Prostate gland (tissue), 2 donors: ENCODE data around the gene TYMS.

Experiments used
- CTCF ChIP-seq, 4 experiments: fragments of 200-600 bp in 2 of 4; fragments of 450-650 bp in 2 of 4; sonication (generic) in 2 of 4; IDR thresholded peaks; 1 replicate in 3 of 4; 2 replicates in 1 of 4; pipeline ENCODE4 v1.5.1; 2016 to 2019; ENCODE audit warnings: antibody characterized with exemption in 4 of 4, mild to moderate bottlenecking in 2 of 4, moderate library complexity in 2 of 4
- POLR2AphosphoS5 ChIP-seq: sonication (generic); formaldehyde crosslinking; IDR thresholded peaks from one replicate; pipeline ENCODE4 v1.6.1; 2017; ENCODE audit warnings: antibody characterized with exemption

GRCh38 chr18:610214-610928, 47.1 kb upstream of the TYMS start:
- TF ChIP-seq POLR2AphosphoS5 (no peak), CTCF (IDR thresholded peaks at IDR 0.05) (no peak)
